Measurements from ENCODE around the gene CDT1.
"Not testable (repeated sequence)": the region's sequence is repeated elsewhere in the genome, so short reads cannot be mapped to it uniquely, and the experiment has no call there.

Gene CDT1

DNA sequence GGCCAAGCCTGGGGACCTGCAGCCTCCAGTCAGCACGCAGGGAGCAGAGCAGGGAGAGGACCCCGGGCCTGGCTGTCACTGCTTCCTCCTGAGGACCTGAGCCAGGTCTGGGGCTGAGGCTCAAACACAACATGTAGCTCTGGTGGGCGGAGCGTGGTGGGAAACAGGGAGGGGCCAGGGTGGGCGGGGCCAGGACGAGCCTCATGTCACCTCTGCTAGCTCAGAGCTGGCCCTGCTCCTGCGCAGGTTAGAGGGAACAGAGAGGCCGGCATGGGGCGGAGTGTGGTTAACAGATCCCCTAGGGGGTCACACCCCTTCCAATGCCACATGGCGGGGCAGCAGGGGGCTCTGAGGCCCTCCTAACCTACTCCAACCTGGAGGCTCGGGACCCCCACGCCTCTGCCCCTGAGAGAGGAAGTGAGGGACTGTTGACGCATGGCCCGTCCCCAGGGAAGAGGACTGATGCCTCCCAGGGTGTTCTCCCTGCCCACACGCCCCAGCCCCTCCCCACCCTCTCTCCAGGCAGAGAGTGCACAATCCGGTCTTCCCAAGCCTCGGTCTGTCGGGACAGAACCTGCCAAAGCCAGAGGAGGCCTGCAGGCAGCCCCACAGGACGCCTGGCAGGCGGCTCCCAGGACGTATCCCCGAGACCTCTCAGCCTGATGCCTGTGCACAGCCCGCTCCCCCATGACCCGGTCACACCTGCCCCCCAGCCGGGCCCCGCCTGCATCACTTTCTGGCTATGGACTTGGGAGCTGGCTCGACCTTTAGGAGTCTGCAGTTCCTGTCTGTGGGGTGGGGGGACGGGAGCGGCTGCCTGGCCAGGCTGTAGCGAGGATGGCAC lies 33.8 kb upstream of the CDT1 start:
- DNase-seq = no peak

- DNase-seq = no peak
Measured at GRCh38 chr16:88770461-88771293, 32.9 kb upstream of the CDT1 start.

- DNase-seq = no peak
Measured at GRCh38 chr16:88771294-88771772, 32.3 kb upstream of the CDT1 start.

GRCh38 chr16:88771781-88772180 lies 31.8 kb upstream of the CDT1 start:
- not testable (repeated sequence) for DNase-seq

GRCh38 chr16:88772871-88773811 lies 30.4 kb upstream of the CDT1 start:
- no peak for DNase-seq

- no peak for DNase-seq
Measured at GRCh38 chr16:88773812-88774291, 29.7 kb upstream of the CDT1 start.

DNA sequence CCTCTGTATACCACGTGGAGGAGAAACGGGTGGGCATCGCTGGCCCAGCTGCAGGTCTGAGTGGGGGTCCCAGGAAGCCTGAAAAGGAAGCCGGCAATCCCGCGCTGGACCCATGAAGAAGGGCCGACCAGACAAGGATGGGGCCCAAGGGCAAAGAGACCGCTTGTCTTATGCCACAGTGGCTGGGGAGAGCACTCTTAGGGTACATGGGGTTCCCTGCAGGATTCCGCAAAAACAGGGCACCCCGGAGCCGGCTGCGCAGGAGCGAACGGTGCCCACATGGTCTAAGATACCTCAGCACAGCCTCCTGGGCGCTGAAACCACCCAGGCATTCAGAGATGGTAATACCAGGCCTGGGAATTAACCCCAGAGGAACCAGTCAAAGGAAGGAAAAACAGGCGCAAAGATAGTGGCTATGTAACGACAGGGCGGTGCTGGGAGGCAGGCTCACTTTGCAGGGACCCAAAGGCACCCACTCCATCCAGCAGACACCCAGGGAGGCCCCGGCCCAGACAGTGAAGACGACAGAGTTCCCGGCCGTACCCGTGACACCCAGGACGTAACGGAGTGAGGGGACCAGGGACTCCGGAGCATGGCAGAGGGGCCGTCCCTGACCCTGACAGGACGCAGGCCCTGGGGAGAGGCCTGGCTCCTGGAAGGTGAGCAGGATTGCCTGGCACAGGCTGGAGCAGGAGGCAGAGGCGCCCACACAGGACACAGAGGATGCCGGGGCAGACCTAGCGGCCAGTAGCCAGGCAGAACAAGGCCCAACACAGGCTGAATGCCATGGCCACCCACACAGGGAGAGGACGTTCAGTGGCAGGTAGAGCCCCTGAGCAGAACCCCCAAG lies 28.8 kb upstream of the CDT1 start:
- DNase-seq = no peak

GRCh38 chr16:88775825-88776224 lies 27.8 kb upstream of the CDT1 start:
- DNase-seq = no peak

- no peak for DNase-seq
Measured at GRCh38 chr16:88777471-88778270, 25.9 kb upstream of the CDT1 start.

DNA sequence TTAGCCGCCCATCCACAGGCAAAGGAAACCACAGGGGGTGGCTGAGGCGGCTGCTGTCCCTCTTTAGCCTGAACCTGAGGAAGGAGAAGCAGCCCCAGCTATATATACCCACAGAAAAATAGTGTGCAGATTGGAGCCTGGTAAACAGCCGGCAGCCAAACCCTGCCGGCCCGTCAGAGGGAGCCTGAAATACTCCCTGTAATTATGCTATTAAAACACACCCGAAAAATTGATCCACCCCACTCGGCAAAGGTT lies 25.4 kb upstream of the CDT1 start:
- DNase-seq = no peak

GRCh38 chr16:88778541-88779065 lies 25.0 kb upstream of the CDT1 start:
- no peak for DNase-seq

GRCh38 chr16:88779406-88780141 lies 24.0 kb upstream of the CDT1 start:
- no peak for DNase-seq

DNA sequence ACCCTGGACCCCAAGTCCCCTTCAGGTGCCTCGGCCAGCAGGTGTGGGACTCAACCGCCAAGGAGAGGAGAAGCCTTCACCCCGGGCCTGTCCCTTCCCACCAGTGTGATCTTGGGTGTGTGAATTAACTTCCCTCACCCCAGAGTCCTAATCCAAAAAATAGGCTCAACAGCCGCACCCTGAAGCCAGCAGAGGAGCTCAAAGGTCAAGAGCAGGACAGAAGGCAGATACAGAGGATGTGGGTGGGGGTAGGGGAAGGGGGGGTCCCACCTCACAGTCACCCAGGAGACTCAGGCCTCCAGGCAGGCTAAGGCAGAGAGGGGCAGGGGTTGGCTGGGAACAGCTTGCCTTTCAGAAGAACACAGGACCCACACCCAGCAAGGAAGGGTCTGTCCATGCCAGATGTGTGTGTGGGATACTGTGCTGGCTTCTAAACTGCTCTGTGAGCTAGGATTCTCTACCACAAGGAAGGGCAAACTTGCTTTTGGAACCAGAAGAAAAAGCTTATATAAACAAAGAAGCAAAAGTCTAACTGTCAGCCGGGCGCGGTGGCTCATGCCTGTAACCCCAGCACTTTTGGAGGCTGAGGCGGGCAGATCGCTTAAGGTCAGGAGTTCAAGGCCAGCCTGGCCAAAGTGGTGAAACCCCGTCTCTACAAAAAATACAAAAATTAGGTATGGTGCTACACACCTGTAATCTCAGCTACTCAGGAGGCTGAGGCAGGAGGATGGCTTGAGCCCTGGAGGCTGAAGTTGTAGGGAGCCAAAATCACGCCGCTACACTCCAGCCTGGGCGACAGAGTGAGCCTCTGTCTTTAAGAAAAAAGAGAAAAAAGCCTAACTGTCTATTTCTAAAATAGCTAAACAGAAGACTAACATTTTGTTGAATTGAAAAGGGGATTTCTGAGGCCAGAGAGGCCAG lies 23.2 kb upstream of the CDT1 start:
- DNase-seq = no peak

- no peak for DNase-seq
Measured at GRCh38 chr16:88781140-88782077, 22.2 kb upstream of the CDT1 start.

- no peak for DNase-seq
Measured at GRCh38 chr16:88782454-88783390, 20.9 kb upstream of the CDT1 start.

DNA sequence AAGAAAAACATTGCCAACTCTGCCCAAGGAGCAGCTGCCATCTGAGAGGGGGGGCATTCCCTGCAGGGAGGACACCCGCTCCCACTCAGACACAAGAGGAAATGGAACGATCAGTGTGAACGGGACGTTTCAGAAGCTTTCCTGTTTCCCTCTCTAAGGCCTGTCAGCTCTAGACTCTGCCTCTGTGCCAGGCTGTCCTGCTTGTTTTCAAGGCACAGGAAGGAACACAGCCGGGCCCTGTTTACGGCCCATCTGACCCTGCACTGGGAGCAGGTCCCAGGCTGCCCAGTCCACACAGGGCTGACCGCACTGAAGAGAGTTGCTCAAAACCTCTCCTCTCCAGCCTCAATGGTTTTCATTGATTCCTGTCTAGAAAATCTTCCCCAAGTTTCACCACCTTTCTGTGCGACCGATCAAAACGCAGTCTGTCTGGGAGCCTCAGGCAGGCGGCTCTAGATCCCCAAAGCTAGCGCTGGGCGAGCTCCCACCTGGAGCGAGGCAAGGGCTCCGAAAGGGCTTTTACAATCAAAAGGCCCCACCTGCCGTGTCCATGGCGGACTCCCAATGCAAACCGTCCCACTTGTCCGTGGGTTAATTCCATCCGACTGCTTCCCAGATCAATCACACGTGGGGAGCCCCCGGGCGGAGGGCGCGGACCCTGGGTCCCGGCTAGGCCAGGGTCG lies 20.1 kb upstream of the CDT1 start:
- DNase-seq = peak; percentile 60 to 67
